ENCODE results near the gene MAPK11.

MAPK11 gene

DNA sequence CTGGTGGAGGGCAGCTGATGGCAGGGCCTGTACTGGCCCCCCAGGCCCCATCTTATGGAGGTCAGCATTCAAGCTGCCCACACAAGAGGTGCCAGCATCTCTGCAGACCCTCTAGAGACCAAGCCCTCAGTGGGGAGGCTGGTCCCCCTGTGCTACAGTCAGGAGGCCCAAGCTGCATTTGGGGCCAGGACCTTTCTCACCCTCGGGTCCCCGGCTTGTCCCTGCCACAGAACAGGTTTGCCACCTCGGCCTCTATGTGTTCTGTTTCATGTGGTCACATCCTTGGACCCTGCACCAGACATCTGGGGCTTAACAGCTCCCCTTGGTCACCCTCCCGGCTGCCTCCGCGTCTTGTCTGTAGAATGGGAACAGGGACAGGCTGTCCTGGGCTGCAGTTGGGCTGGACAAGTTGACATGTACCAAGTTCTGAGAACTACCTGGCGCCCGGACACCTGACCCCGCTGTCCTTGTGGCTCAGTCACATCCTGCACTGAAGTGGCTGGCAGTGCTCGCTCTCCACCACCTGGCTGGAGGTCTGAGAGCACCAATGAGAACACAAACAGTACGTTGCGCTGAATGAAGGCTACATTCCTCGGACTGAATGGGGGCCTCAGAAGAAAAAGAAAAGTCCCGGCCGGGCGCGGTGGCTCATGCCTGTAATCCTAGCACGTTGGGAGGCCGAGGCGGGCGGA is 40.0 kb upstream of the MAPK11 start:
- Histone ChIP-seq H3K9ac (ENCODE audit: insufficient read length) (no peak overlapping the region), H3K9me3 (ENCODE audit: low read depth, low read length) (no peaks in the 10 kb centered on the region), H3K36me3 (ENCODE audit: insufficient read depth, low read length) (no peaks in the 10 kb centered on the region), H3K27ac (no peak overlapping the region), H3K4me3 (no peak overlapping the region)
- TF ChIP-seq FOXP2 (optimal IDR thresholded peaks at IDR 0.05; ENCODE audit: control extremely low read depth, extremely low read length, insufficient read depth), result no peak
- TF ChIP-seq POLR2AphosphoS5 (IDR thresholded peaks at IDR 0.05; ENCODE audit: borderline replicate concordance, low read depth, low read length), result no peak
- no peak for TF ChIP-seq EZH2 (IDR thresholded peaks at IDR 0.05)
- DNase-seq (ENCODE audit: low read depth, low spot score), result no peak

DNA sequence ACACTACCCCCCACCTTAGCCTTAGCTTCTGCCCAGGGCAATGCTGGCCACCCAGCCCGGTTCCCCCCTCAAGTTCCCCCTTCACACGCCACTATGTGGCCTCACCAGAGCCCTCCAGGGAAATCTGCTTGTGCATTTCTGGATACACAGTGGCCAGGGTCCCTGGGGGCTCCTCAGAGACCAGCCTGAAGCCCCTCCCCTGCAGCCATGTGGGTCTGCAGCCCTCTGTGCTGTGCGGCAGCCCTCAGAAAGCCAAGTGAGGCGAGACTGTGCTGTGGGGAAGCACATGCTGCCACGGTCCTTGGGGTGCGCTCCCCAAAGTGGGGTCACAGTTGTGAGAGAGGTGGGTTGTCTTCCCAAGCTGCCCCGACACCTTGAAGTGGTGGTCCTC is 39.4 kb upstream of the MAPK11 start:
- DNase-seq (ENCODE audit: low read depth, low spot score), result no peak
- TF ChIP-seq FOXP2 (optimal IDR thresholded peaks at IDR 0.05; ENCODE audit: control extremely low read depth, extremely low read length, insufficient read depth), result no peak
- TF ChIP-seq EZH2 (IDR thresholded peaks at IDR 0.05), result no peak
- no peak for TF ChIP-seq POLR2AphosphoS5 (IDR thresholded peaks at IDR 0.05; ENCODE audit: borderline replicate concordance, low read depth, low read length)
- Histone ChIP-seq H3K9me3 (ENCODE audit: low read depth, low read length) (no peaks in the 10 kb centered on the region), H3K9ac (ENCODE audit: insufficient read length) (no peak overlapping the region), H3K4me3 (no peak overlapping the region), H3K36me3 (ENCODE audit: insufficient read depth, low read length) (no peaks in the 10 kb centered on the region), H3K27ac (no peak overlapping the region)

- no peaks in the 10 kb centered on the region for H3K9me3 ChIP-seq (ENCODE audit: low read depth, low read length)
- TF ChIP-seq EZH2 (IDR thresholded peaks at IDR 0.05), result no peak
- no peak for TF ChIP-seq FOXP2 (optimal IDR thresholded peaks at IDR 0.05; ENCODE audit: control extremely low read depth, extremely low read length, insufficient read depth)
- no peak for TF ChIP-seq POLR2AphosphoS5 (IDR thresholded peaks at IDR 0.05; ENCODE audit: borderline replicate concordance, low read depth, low read length)
- DNase-seq (ENCODE audit: low read depth, low spot score), result no peak
- H3K9ac ChIP-seq (ENCODE audit: insufficient read length), result no peak overlapping the region
- H3K4me3 ChIP-seq, result no peak overlapping the region
- H3K27ac ChIP-seq, result peak overlapping the region; percentile 44
- H3K36me3 ChIP-seq (ENCODE audit: insufficient read depth, low read length), result no peaks in the 10 kb centered on the region
Observed at GRCh38 chr22:50308986-50309600, 38.9 kb upstream of the MAPK11 start.

- no peaks in the 10 kb centered on the region for H3K9me3 ChIP-seq (ENCODE audit: low read depth, low read length)
- DNase-seq (ENCODE audit: low read depth, low spot score), result no peak
- H3K4me3 ChIP-seq, result no peak overlapping the region
- peak overlapping the region; percentile 44 for H3K27ac ChIP-seq
- no peaks in the 10 kb centered on the region for H3K36me3 ChIP-seq (ENCODE audit: insufficient read depth, low read length)
- H3K9ac ChIP-seq (ENCODE audit: insufficient read length), result no peak overlapping the region
- TF ChIP-seq POLR2AphosphoS5 (IDR thresholded peaks at IDR 0.05; ENCODE audit: borderline replicate concordance, low read depth, low read length) (no peak), EZH2 (IDR thresholded peaks at IDR 0.05) (no peak), FOXP2 (optimal IDR thresholded peaks at IDR 0.05; ENCODE audit: control extremely low read depth, extremely low read length, insufficient read depth) (no peak)
Observed at GRCh38 chr22:50308597-50308935, 38.4 kb upstream of the MAPK11 start.

- no peak overlapping the region for H3K9ac ChIP-seq (ENCODE audit: insufficient read length)
- no peak for TF ChIP-seq EZH2 (IDR thresholded peaks at IDR 0.05)
- TF ChIP-seq FOXP2 (optimal IDR thresholded peaks at IDR 0.05; ENCODE audit: control extremely low read depth, extremely low read length, insufficient read depth), result no peak
- TF ChIP-seq POLR2AphosphoS5 (IDR thresholded peaks at IDR 0.05; ENCODE audit: borderline replicate concordance, low read depth, low read length), result no peak
Observed at GRCh38 chr22:50307890-50308596, 37.9 kb upstream of the MAPK11 start.

DNA sequence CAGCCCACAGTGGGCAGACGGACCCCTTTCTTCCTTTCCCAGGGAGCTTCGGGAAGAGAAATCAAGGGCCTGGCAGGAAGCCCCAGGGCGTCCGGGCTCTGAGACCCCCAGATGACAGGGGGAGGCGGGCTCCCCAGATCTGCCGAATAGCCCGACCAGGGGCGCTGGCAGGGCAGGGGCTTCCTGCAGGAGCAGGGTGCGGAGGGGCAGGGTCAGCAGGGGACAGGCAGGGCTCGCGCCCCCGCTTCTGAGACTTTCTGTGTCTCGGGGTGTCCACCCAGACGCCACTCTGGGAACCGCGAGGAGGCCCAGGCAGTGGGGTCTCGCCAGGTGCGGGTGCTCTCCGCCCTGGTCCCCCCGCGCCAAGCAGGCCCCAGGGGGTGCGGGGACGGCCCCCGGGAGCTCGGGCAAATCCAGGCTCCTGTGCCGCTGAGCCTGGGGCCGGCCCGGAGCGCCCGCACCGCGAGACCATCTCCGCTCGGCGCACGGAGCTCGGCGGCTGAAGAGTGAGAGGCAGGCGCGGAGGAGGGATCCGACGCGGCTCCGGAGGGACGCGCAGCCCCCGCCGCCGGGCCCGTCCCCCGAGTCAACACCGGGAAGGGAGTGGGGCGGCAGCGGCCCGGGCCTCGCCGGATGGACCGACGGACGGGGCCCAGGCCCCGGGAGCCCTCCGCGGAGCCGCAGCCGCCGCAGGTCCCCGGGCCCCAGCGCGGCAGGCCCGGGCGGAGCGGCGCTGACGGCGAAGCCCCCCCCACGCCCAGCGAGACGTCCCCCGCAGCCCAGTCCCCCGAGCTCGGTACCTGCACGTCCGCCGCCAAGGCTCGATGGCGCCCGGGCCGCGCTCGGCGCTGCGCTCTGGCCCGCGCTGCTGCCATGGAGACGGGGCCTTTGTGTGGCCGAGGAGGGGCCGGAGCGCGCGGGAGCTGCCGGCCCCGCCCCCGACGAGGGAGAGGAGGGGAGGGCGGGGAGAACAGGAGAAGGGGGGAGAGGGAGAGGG is 36.9 kb upstream of the MAPK11 start, which contains the start of gene PLXNB2:
TSS of gene PLXNB2 (minus strand) at position 894 of the 997 bp plus-strand sequence. CDS start 17,062 bp downstream, outside the sequence.
- H3K27ac ChIP-seq, result peak within 1 kb of the TSS; percentile 46
- H3K4me3 ChIP-seq, result peak within 1 kb of the TSS; percentile 85
- DNase-seq (ENCODE audit: low read depth, low spot score), result no peak
- no peaks in the 10 kb centered on the region for H3K9me3 ChIP-seq (ENCODE audit: low read depth, low read length)
- no peaks in the 10 kb centered on the region for H3K36me3 ChIP-seq (ENCODE audit: insufficient read depth, low read length)
- peak; percentile 50; the same call in 1 of the 2 replicates for TF ChIP-seq POLR2AphosphoS5 (IDR thresholded peaks at IDR 0.05; ENCODE audit: borderline replicate concordance, low read depth, low read length)
- no peak for TF ChIP-seq FOXP2 (optimal IDR thresholded peaks at IDR 0.05; ENCODE audit: control extremely low read depth, extremely low read length, insufficient read depth)
- peak within 1 kb of the TSS; percentile 87 for H3K9ac ChIP-seq (ENCODE audit: insufficient read length)

More at GRCh38 chr22:50307890-50308596, 37.9 kb upstream of the MAPK11 start:
- Histone ChIP-seq H3K36me3 (ENCODE audit: insufficient read depth, low read length) (no peaks in the 10 kb centered on the region), H3K9me3 (ENCODE audit: low read depth, low read length) (no peaks in the 10 kb centered on the region), H3K27ac (0 out of 2 replicates have a peak overlapping the region, but pooled peaks have one; percentile 31), H3K4me3 (no peak overlapping the region)
- no peak for DNase-seq (ENCODE audit: low read depth, low spot score)

GRCh38 chr22:50305923-50306566 is 35.9 kb upstream of the MAPK11 start:
- no peak for TF ChIP-seq POLR2AphosphoS5 (IDR thresholded peaks at IDR 0.05; ENCODE audit: borderline replicate concordance, low read depth, low read length)
- TF ChIP-seq EZH2 (IDR thresholded peaks at IDR 0.05), result no peak
- no peak for TF ChIP-seq FOXP2 (optimal IDR thresholded peaks at IDR 0.05; ENCODE audit: control extremely low read depth, extremely low read length, insufficient read depth)
- DNase-seq (ENCODE audit: low read depth, low spot score), result no peak
- peak overlapping the region; percentile 85 for H3K4me3 ChIP-seq

More at GRCh38 chr22:50305923-50306566, 35.9 kb upstream of the MAPK11 start:
- H3K9ac ChIP-seq (ENCODE audit: insufficient read length), result peak overlapping the region; percentile 87
- no peaks in the 10 kb centered on the region for H3K9me3 ChIP-seq (ENCODE audit: low read depth, low read length)
- H3K27ac ChIP-seq, result peak overlapping the region; percentile 7; the same call in 1 of the 2 replicates
- H3K36me3 ChIP-seq (ENCODE audit: insufficient read depth, low read length), result no peaks in the 10 kb centered on the region
